Astrocyte (in vitro differentiated cells and primary cell): ENCODE results near the gene MDH1B. TPM values are rescaled to one million over a fixed set of nuclear protein-coding genes. Genes with fewer than 3 reads are reported as not detected.

Experiments used
- DNase-seq: peaks from one replicate; pipeline ENCODE4 v3.0.0-alpha.2; 2010; ENCODE audit warnings: low read depth
- FAIRE-seq: peaks from 2 replicates; lab custom pipeline; 2011; peaks lifted over from hg19 to GRCh38; lab: Jason Lieb, UNC
- H2AFZ ChIP-seq: 2 replicates; pipeline ENCODE4 v1.6.0; 2012; ENCODE audit warnings: low read depth, low read length, inconsistent platforms
- H3K27ac ChIP-seq: 2 replicates; pipeline ENCODE4 v1.5.1; 2011; ENCODE audit warnings: low read depth, low read length, inconsistent platforms
- H3K27me3 ChIP-seq: 2 replicates; pipeline ENCODE4 v1.6.0; 2011; ENCODE audit warnings: low read length, inconsistent platforms; ENCODE audit not compliant: insufficient read depth
- H3K36me3 ChIP-seq: 2 replicates; pipeline ENCODE4 v1.5.1; 2011; ENCODE audit warnings: low read length, inconsistent platforms; ENCODE audit not compliant: insufficient read depth
- H3K4me1 ChIP-seq: 2 replicates; pipeline ENCODE4 v1.5.1; 2011; ENCODE audit warnings: low read length, inconsistent platforms; ENCODE audit not compliant: insufficient read depth
- H3K4me2 ChIP-seq: 2 replicates; pipeline ENCODE4 v1.6.0; 2012; ENCODE audit warnings: low read length, inconsistent platforms
- H3K4me3 ChIP-seq: 2 replicates; pipeline ENCODE4 v1.5.1; 2011; ENCODE audit warnings: low read depth, mild to moderate bottlenecking, low read length, inconsistent platforms; ENCODE audit not compliant: insufficient read depth
- H3K79me2 ChIP-seq: 2 replicates; pipeline ENCODE4 v1.6.0; 2012; ENCODE audit warnings: mild to moderate bottlenecking, low read length, inconsistent platforms; ENCODE audit not compliant: insufficient read depth
- H3K9ac ChIP-seq: 2 replicates; pipeline ENCODE4 v1.6.0; 2012; ENCODE audit warnings: mild to moderate bottlenecking, low read length, inconsistent platforms
- H3K9me3 ChIP-seq: 2 replicates; pipeline ENCODE4 v1.5.1; 2012; ENCODE audit warnings: low read depth, mild to moderate bottlenecking, low read length, inconsistent platforms; ENCODE audit not compliant: insufficient read depth
- H4K20me1 ChIP-seq: 2 replicates; pipeline ENCODE4 v1.6.0; 2012; ENCODE audit warnings: low read length, inconsistent platforms; ENCODE audit not compliant: insufficient read depth
- H3K27ac Mint-ChIP-seq: one replicate; pipeline ENCODE4 v1.8.0; 2021; ENCODE audit warnings: mild to moderate bottlenecking, mixed read lengths; ENCODE audit not compliant: unreplicated experiment
- H3K27me3 Mint-ChIP-seq: one replicate; pipeline ENCODE4 v1.8.0; 2021; ENCODE audit warnings: low read depth, mixed read lengths; ENCODE audit not compliant: unreplicated experiment
- H3K36me3 Mint-ChIP-seq: one replicate; pipeline ENCODE4 v1.8.0; 2021; ENCODE audit warnings: low read depth, mixed read lengths; ENCODE audit not compliant: unreplicated experiment
- H3K4me1 Mint-ChIP-seq: one replicate; pipeline ENCODE4 v1.8.0; 2021; ENCODE audit warnings: low read depth, mixed read lengths; ENCODE audit not compliant: unreplicated experiment
- H3K4me3 Mint-ChIP-seq: one replicate; pipeline ENCODE4 v1.8.0; 2021; ENCODE audit warnings: mild to moderate bottlenecking, moderate library complexity, mixed read lengths; ENCODE audit not compliant: unreplicated experiment
- H3K9me3 Mint-ChIP-seq: one replicate; pipeline ENCODE4 v1.8.0; 2021; ENCODE audit warnings: mild to moderate bottlenecking, mixed read lengths; ENCODE audit not compliant: unreplicated experiment
- CTCF ChIP-seq: IDR thresholded peaks from 2 replicates; pipeline ENCODE4 v1.5.1; 2011; ENCODE audit warnings: low read depth, mild to moderate bottlenecking, inconsistent platforms, low read length, moderate library complexity; ENCODE audit not compliant: insufficient read depth
- EZH2 ChIP-seq: IDR thresholded peaks from 2 replicates; pipeline ENCODE4 v1.6.1; 2012; ENCODE audit warnings: mild to moderate bottlenecking, low read length, inconsistent platforms; ENCODE audit not compliant: insufficient read depth
- total RNA-seq: library from RNA; stranded (reverse); gene quantifications from 2 replicates; pipeline ENCODE4 v1.2.1, GENCODE V29; 2021

MDH1B gene
- total RNA-seq, 1 donor from 2014 or later = 1.9 TPM

- DNase-seq (no peak), FAIRE-seq (no peak)
- Mint-ChIP-seq H3K27me3 (no peaks in the 10 kb centered on the region), H3K36me3 (peaks cover 22% of the 10 kb centered on the region), H3K27ac (no peak overlapping the region), H3K4me1 (no peaks in the 10 kb centered on the region), H3K4me3 (no peak overlapping the region), H3K9me3 (peaks cover 7% of the 10 kb centered on the region)
- Histone ChIP-seq H3K4me2 (no peak overlapping the region), H3K4me1 (no peaks in the 10 kb centered on the region), H4K20me1 (peaks cover 16% of the 10 kb centered on the region), H3K4me3 (no peak overlapping the region), H3K9ac (no peak overlapping the region), H3K9me3 (no peaks in the 10 kb centered on the region), H3K27me3 (no peaks in the 10 kb centered on the region), H3K36me3 (peaks cover 8% of the 10 kb centered on the region), H2AFZ (no peak overlapping the region), H3K79me2 (peaks cover 66% of the 10 kb centered on the region), H3K27ac (no peak overlapping the region)
- TF ChIP-seq EZH2 (no peak), CTCF (no peak)
Observed at GRCh38 chr2:206776432-206776831, 11.3 kb upstream of the MDH1B start.

- Mint-ChIP-seq H3K27me3 (no peaks in the 10 kb centered on the region), H3K4me3 (no peak overlapping the region), H3K4me1 (no peaks in the 10 kb centered on the region), H3K27ac (no peak overlapping the region), H3K36me3 (peaks cover 17% of the 10 kb centered on the region), H3K9me3 (peaks cover 5% of the 10 kb centered on the region)
- no peaks in the 10 kb centered on the region for H3K4me1 ChIP-seq
- no peak for DNase-seq
- H3K27me3 ChIP-seq = no peaks in the 10 kb centered on the region
- H3K36me3 ChIP-seq = peaks cover 15% of the 10 kb centered on the region
- TF ChIP-seq CTCF (no peak), EZH2 (no peak)
- no peak overlapping the region for H3K4me3 ChIP-seq
- H3K9ac ChIP-seq = no peak overlapping the region
- peaks cover 13% of the 10 kb centered on the region for H4K20me1 ChIP-seq
- no peak overlapping the region for H3K4me2 ChIP-seq
- no peak overlapping the region for H3K27ac ChIP-seq
- no peak for FAIRE-seq
- H2AFZ ChIP-seq = no peak overlapping the region
- H3K79me2 ChIP-seq = peaks cover 57% of the 10 kb centered on the region
- H3K9me3 ChIP-seq = no peaks in the 10 kb centered on the region
Observed at GRCh38 chr2:206774871-206775270, 9.7 kb upstream of the MDH1B start.

DNA sequence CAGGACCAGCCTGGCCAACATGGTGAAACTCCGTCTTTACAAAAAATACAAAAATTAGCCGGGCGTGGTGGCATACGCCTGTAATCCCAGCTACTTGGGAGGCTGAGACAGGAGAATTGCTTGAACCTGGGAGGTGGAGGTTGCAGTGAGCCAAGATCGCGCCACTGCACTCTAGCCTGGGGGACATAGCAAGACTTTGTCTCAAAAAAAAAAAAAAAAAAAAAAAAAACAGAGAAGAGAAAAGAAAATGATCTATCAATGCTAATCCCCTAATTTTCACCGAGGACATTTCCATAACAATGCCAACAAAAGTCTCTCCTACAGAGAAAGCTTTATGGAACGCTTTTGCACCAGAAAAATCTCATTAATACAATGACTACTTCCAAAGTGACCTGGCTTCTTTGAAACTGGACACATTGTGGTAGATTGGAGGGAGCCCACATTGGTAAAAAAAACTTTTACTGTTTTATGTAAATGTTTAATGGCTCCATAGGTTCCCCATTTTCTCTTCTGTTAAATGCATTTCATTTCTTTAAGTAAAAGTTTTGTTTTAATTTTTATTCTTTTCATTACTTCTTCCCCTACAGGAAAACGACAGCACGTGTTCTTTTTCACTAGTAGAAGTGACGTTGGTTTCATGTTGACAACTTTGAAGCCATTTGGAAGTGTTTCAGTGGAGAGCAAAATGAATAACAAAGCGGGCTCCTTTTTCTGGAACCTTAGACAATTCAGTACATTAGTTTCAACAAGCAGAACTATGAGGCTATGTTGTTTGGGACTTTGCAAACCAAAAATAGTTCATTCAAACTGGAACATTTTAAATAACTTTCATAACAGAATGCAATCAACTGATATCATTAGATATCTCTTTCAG lies 1.2 kb upstream of the MDH1B start:
- Histone ChIP-seq H3K27me3 (no peaks in the 10 kb centered on the region), H2AFZ (peak overlapping the region; percentile 92), H3K9me3 (no peaks in the 10 kb centered on the region), H3K27ac (peak overlapping the region; percentile 99), H4K20me1 (no peaks in the 10 kb centered on the region), H3K4me2 (peak overlapping the region; percentile 93), H3K4me1 (peaks cover 8% of the 10 kb centered on the region), H3K79me2 (peaks cover 39% of the 10 kb centered on the region), H3K4me3 (peak overlapping the region; percentile 95), H3K9ac (peak overlapping the region; percentile 98), H3K36me3 (peaks cover 7% of the 10 kb centered on the region)
- no peak for FAIRE-seq
- Mint-ChIP-seq H3K4me1 (peaks cover 4% of the 10 kb centered on the region), H3K27ac (peak overlapping the region; percentile 99), H3K4me3 (peak overlapping the region; percentile 99), H3K27me3 (no peaks in the 10 kb centered on the region), H3K9me3 (no peaks in the 10 kb centered on the region), H3K36me3 (peaks cover 2% of the 10 kb centered on the region)
- no peak for TF ChIP-seq EZH2
- TF ChIP-seq CTCF = no peak
- no peak for DNase-seq
